Neural cell (in vitro differentiated cells): ENCODE measurements around the gene KRT6A. TPM values are rescaled to one million over a fixed set of nuclear protein-coding genes. Genes with fewer than 3 reads are reported as not detected.
"Not testable (repeated sequence)": the region's sequence is repeated elsewhere in the genome, so short reads cannot be mapped to it uniquely, and the experiment has no call there.

ENCODE experiments used
- H2AFZ ChIP-seq: fragments of 200-600, 300-800 bp; sonication (generic), shearing (Covaris generic); 2 replicates; pipeline ENCODE4 v1.6.0; 2014; ENCODE audit warnings: low read depth, mild to moderate bottlenecking, antibody characterized with exemption, low read length, moderate library complexity
- H3F3A ChIP-seq: fragments of 200-600 bp; shearing (Covaris generic); 2 replicates; pipeline ENCODE4 v1.6.1; 2016; ENCODE audit warnings: mild to moderate bottlenecking, moderate library complexity, mixed read lengths, antibody characterized with exemption, low read length; ENCODE audit not compliant: insufficient read depth, poor library complexity, severe bottlenecking
- H3K27ac ChIP-seq: fragments of 200-600, 300-800 bp; sonication (generic), shearing (Covaris generic); 2 replicates; pipeline ENCODE4 v1.5.1; 2014; ENCODE audit warnings: mild to moderate bottlenecking, low read length, moderate library complexity
- H3K27me3 ChIP-seq: fragments of 300-800, 200-600 bp; sonication (generic), shearing (Covaris generic); 2 replicates; pipeline ENCODE4 v1.6.0; 2014; ENCODE audit warnings: mild to moderate bottlenecking, low read depth, low read length, moderate library complexity; ENCODE audit not compliant: insufficient read depth
- H3K36me3 ChIP-seq: fragments of 300-800, 200-600 bp; sonication (generic), shearing (Covaris generic); 2 replicates; pipeline ENCODE4 v1.5.1; 2014; ENCODE audit warnings: mild to moderate bottlenecking, antibody characterized with exemption, low read length, moderate library complexity; ENCODE audit not compliant: insufficient read depth
- H3K4me2 ChIP-seq: fragments of 300-800, 200-600 bp; sonication (generic), shearing (Covaris generic); 2 replicates; pipeline ENCODE4 v1.6.0; 2014; ENCODE audit warnings: mild to moderate bottlenecking, low read length
- H3K4me3 ChIP-seq: fragments of 300-800, 200-600 bp; sonication (generic), shearing (Covaris generic); 2 replicates; pipeline ENCODE4 v1.5.1; 2014; ENCODE audit warnings: mild to moderate bottlenecking, low read length, moderate library complexity
- H3K79me2 ChIP-seq: fragments of 200-600 bp; shearing (Covaris generic); replicated peaks from 2 replicates; pipeline ENCODE4 v1.6.0; 2014; ENCODE audit warnings: mild to moderate bottlenecking, low read length, moderate library complexity; ENCODE audit not compliant: insufficient read depth
- H3K9ac ChIP-seq: fragments of 300-800, 200-600 bp; sonication (generic), shearing (Covaris generic); 2 replicates; pipeline ENCODE4 v1.6.1; 2016; ENCODE audit warnings: mild to moderate bottlenecking, low read length, mixed read lengths
- H3K9me2 ChIP-seq: fragments of 200-600 bp; shearing (Covaris generic); 2 replicates; pipeline ENCODE4 v1.6.1; 2016; ENCODE audit warnings: mild to moderate bottlenecking, low read length, mixed read lengths; ENCODE audit not compliant: insufficient read depth
- H3K9me3 ChIP-seq: fragments of 200-600, 300-800 bp; sonication (generic), shearing (Covaris generic); 2 replicates; pipeline ENCODE4 v1.6.1; 2016; ENCODE audit warnings: mild to moderate bottlenecking, mixed run types, low read length, moderate library complexity, mixed read lengths
- H4K20me1 ChIP-seq: fragments of 200-600 bp; shearing (Covaris generic); 2 replicates; pipeline ENCODE4 v1.6.1; 2016; ENCODE audit warnings: mild to moderate bottlenecking, mixed run types; ENCODE audit not compliant: insufficient read depth
- EP300 ChIP-seq: fragments of 450-650 bp; conservative IDR thresholded peaks from 2 replicates; pipeline ENCODE4 v1.6.1; 2014; ENCODE audit warnings: antibody characterized with exemption, mild to moderate bottlenecking, moderate library complexity; ENCODE audit not compliant: poor library complexity, severe bottlenecking
- EZH2 ChIP-seq: fragments of 200-600, 300-800 bp; shearing (Covaris generic), sonication (generic); IDR thresholded peaks from 2 replicates; pipeline ENCODE4 v1.6.1; 2014; ENCODE audit warnings: antibody characterized with exemption, low read length, borderline replicate concordance, mild to moderate bottlenecking; ENCODE audit not compliant: insufficient read depth, poor library complexity, severe bottlenecking
- MXI1 ChIP-seq: fragments of 450-650 bp; conservative IDR thresholded peaks from 2 replicates; pipeline ENCODE4 v1.6.1; 2014; ENCODE audit warnings: antibody characterized with exemption, mild to moderate bottlenecking; ENCODE audit not compliant: poor library complexity, severe bottlenecking
- POLR2AphosphoS5 ChIP-seq: IDR thresholded peaks from 2 replicates; pipeline ENCODE4 v1.6.1; 2012
- RAD21 ChIP-seq: fragments of 450-650 bp; conservative IDR thresholded peaks from 2 replicates; pipeline ENCODE4 v1.6.1; 2014; ENCODE audit warnings: antibody characterized with exemption, mild to moderate bottlenecking, moderate library complexity
- REST ChIP-seq: IDR thresholded peaks from 2 replicates; pipeline ENCODE4 v1.6.1; 2012; ENCODE audit warnings: borderline replicate concordance
- SMC3 ChIP-seq: fragments of 450-650 bp; conservative IDR thresholded peaks from 2 replicates; pipeline ENCODE4 v1.6.1; 2014; ENCODE audit warnings: antibody characterized with exemption, mild to moderate bottlenecking, moderate library complexity; ENCODE audit not compliant: poor library complexity
- TAF1 ChIP-seq: IDR thresholded peaks from 2 replicates; pipeline ENCODE4 v1.6.1; 2012; ENCODE audit warnings: low read depth
- polyA plus RNA-seq: library from polyadenylated mRNA; depleted of rRNA; stranded (reverse); fragments of >200 nt; gene quantifications from 2 replicates; pipeline ENCODE4 v1.2.3, GENCODE V29; 2014
- TF ChIP-seq, protein P1 (sequence below): fragments of 450-650 bp; IDR thresholded peaks from 2 replicates; pipeline ENCODE4 v1.5.1; 2014; ENCODE audit warnings: antibody characterized with exemption, mild to moderate bottlenecking, moderate library complexity; ENCODE audit not compliant: poor library complexity, severe bottlenecking

The KRT6A gene
- polyA plus RNA-seq, 1 donor from 2014 or later: not detected

DNA sequence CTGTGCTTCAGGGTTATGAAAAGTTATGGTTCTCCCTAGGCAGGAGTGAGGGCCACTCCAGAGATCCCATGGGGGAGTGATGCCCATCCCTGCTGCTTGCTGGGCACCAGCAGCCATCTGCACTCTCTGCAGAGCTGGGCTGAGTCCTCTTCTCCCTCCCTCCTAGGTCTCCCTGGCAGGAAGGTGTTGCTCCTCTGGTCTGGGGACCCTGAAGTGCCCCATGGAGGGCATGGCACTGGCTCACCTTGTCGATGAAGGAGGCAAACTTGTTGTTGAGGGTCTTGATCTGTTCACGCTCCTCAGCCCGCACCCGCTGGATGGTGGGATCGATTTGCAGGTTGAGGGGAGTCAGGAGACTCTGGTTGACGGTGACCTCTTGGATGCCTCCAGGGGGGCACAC lies 652 bp downstream of the KRT6A start:
- not testable (repeated sequence) for H3F3A ChIP-seq, H2AFZ ChIP-seq, H3K4me2 ChIP-seq, H3K27ac ChIP-seq, H3K9me3 ChIP-seq, H3K36me3 ChIP-seq, H3K9me2 ChIP-seq, H3K4me3 ChIP-seq, H3K9ac ChIP-seq, H3K27me3 ChIP-seq, H3K79me2 ChIP-seq, H4K20me1 ChIP-seq

DNA sequence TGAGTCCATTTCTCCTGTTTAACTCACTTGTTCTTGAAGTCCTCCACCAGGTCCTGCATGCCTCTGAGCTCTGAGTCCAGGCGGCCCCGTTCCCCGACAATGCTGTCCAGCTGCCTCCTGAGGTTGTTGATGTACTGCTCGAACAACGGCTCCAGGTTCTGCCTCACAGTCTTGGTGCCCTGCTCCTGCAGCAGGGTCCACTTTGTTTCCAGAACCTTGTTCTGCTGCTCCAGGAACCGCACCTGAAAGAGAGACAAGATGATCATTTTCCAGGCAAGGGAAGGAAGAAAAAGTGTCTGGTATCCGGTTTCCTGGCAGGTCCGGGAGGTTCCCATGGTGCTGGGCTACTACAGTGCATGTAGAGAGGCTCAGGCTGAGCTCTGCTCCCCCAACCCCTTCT lies 1.6 kb downstream of the KRT6A start:
- H3K27ac ChIP-seq, H3K9me3 ChIP-seq, H3K4me2 ChIP-seq, H3F3A ChIP-seq, H4K20me1 ChIP-seq, H3K79me2 ChIP-seq, H2AFZ ChIP-seq, H3K4me3 ChIP-seq, H3K36me3 ChIP-seq, H3K27me3 ChIP-seq, H3K9me2 ChIP-seq, H3K9ac ChIP-seq: not testable (repeated sequence)

DNA sequence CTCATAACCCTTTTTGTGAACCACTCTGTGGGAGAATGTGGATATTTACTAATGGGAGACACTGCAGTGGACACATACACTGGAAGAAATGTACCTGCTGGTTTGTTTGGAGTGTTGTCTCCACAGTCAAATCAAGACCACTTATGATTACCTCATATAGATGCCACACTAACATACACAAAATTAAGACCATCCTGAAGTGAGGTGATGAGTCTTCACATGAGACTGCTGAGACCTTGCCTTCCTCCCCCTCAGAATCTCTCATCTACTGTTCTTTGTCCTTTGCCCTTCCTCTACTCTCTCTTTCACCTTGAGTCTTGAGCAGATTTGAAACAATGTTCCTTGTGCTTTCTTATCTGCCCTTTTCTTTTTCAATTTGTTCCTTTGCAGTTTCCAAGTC lies 4.3 kb downstream of the KRT6A start:
- Histone ChIP-seq H3K4me3 (no peak overlapping the region), H3K9ac (no peak overlapping the region), H3K27ac (no peak overlapping the region), H3K79me2 (no peaks in the 10 kb centered on the region), H3K4me2 (no peak overlapping the region), H3K27me3 (no peaks in the 10 kb centered on the region), H3F3A (no peaks in the 10 kb centered on the region), H3K36me3 (no peaks in the 10 kb centered on the region), H3K9me2 (no peaks in the 10 kb centered on the region), H2AFZ (no peak overlapping the region), H4K20me1 (no peaks in the 10 kb centered on the region), H3K9me3 (peaks cover 6% of the 10 kb centered on the region)
- TF ChIP-seq TAF1: no peak
- no peak for TF ChIP-seq POLR2AphosphoS5
- no peak for TF ChIP-seq MXI1
- no peak for TF ChIP-seq RAD21
- TF ChIP-seq EZH2: no peak
- TF ChIP-seq SMC3: no peak
- no peak for TF ChIP-seq REST
- TF ChIP-seq, protein P1, sequence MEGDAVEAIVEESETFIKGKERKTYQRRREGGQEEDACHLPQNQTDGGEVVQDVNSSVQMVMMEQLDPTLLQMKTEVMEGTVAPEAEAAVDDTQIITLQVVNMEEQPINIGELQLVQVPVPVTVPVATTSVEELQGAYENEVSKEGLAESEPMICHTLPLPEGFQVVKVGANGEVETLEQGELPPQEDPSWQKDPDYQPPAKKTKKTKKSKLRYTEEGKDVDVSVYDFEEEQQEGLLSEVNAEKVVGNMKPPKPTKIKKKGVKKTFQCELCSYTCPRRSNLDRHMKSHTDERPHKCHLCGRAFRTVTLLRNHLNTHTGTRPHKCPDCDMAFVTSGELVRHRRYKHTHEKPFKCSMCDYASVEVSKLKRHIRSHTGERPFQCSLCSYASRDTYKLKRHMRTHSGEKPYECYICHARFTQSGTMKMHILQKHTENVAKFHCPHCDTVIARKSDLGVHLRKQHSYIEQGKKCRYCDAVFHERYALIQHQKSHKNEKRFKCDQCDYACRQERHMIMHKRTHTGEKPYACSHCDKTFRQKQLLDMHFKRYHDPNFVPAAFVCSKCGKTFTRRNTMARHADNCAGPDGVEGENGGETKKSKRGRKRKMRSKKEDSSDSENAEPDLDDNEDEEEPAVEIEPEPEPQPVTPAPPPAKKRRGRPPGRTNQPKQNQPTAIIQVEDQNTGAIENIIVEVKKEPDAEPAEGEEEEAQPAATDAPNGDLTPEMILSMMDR: no peak
- no peak for TF ChIP-seq EP300

GRCh38 chr12:52487744-52488443 lies 5.2 kb downstream of the KRT6A start:
- not testable (repeated sequence) for H3K27me3 ChIP-seq, H4K20me1 ChIP-seq, H3K4me3 ChIP-seq, H3K36me3 ChIP-seq, H3K9me2 ChIP-seq, H3F3A ChIP-seq, H3K4me2 ChIP-seq, H3K9ac ChIP-seq, H3K9me3 ChIP-seq, H2AFZ ChIP-seq, H3K79me2 ChIP-seq, H3K27ac ChIP-seq
